Left renal pelvis (tissue), 4 donors: ENCODE measurements around the gene HAO2. TPM values are rescaled to one million over a fixed set of nuclear protein-coding genes. Genes with fewer than 3 reads are reported as not detected.
"Not testable (repeated sequence)": the region's sequence is repeated elsewhere in the genome, so short reads cannot be mapped to it uniquely, and the experiment has no call there.

ENCODE experiments used
- DNase-seq, 4 donors: peaks; one replicate each; pipeline ENCODE4 v3.0.0-alpha.2; 2013; ENCODE audit warnings: low read depth in 4 of 4, low spot score in 3 of 4
- polyA plus RNA-seq, 4 donors: library from polyadenylated mRNA; unstranded; fragments of 120-200 nt; gene quantifications; one replicate each; pipeline ENCODE4 v1.2.1, GENCODE V29; 2013; ENCODE audit not compliant: insufficient read length in 4 of 4

The HAO2 gene
- polyA plus RNA-seq, result 100 to 1,000 TPM in 1 of 4 donors, 10 to 100 TPM in 2, 1 to 10 TPM in 1; 1.4 to 100 (median 74.9) TPM

- peak in 1 of 4 donors; percentile 10 for DNase-seq
These were observed at the start of gene HAO2 for GRCh38 chr1:119368554-119368953. Gene HAO2, plus strand, starts transcription at chr1:119368785. Its CDS starts 12,301 bp downstream, at chr1:119381086.

GRCh38 chr1:119320100-119320499 is 48.5 kb upstream of the HAO2 start:
- DNase-seq, result no peak

- DNase-seq, result no peak
These were observed 46.7 kb upstream of the HAO2 start for GRCh38 chr1:119321666-119322419.

GRCh38 chr1:119323216-119323982 is 45.2 kb upstream of the HAO2 start:
- DNase-seq, result no peak

- no peak for DNase-seq
These were observed 44.4 kb upstream of the HAO2 start for GRCh38 chr1:119324198-119324597.

- DNase-seq, result no peak
These were observed 42.3 kb upstream of the HAO2 start for GRCh38 chr1:119326251-119326650.

- DNase-seq, result peak in 3 of 4 donors; percentile 42 to 70 (median 47)
These were observed 41.5 kb upstream of the HAO2 start for GRCh38 chr1:119327094-119327449.

- peak; percentile 68 to 86 (median 69) for DNase-seq
These were observed 41.0 kb upstream of the HAO2 start for GRCh38 chr1:119327450-119328155.

- no peak for DNase-seq
These were observed 38.8 kb upstream of the HAO2 start for GRCh38 chr1:119329541-119330461.

GRCh38 chr1:119330466-119331189 is 38.0 kb upstream of the HAO2 start:
- DNase-seq, result no peak

GRCh38 chr1:119331190-119331515 is 37.4 kb upstream of the HAO2 start:
- no peak for DNase-seq

GRCh38 chr1:119331915-119332314 is 36.7 kb upstream of the HAO2 start:
- no peak for DNase-seq

GRCh38 chr1:119332622-119333021 is 36.0 kb upstream of the HAO2 start:
- DNase-seq, result no peak

- DNase-seq, result no peak
These were observed 35.3 kb upstream of the HAO2 start for GRCh38 chr1:119333163-119333896.

GRCh38 chr1:119333897-119334250 is 34.7 kb upstream of the HAO2 start:
- DNase-seq, result not testable (repeated sequence)

- no peak for DNase-seq
These were observed 31.7 kb upstream of the HAO2 start for GRCh38 chr1:119336848-119337247.

GRCh38 chr1:119338004-119338403 is 30.6 kb upstream of the HAO2 start:
- DNase-seq, result no peak

GRCh38 chr1:119338757-119339156 is 29.8 kb upstream of the HAO2 start:
- no peak for DNase-seq

- no peak for DNase-seq
These were observed 27.7 kb upstream of the HAO2 start for GRCh38 chr1:119340861-119341261.
